Lower leg skin (tissue), 4 donors: ENCODE data around the gene CHML. TPM values are rescaled to one million over a fixed set of nuclear protein-coding genes. Genes with fewer than 3 reads are reported as not detected.

Experiments used
- DNase-seq, 2 donors: peaks; one replicate each; pipeline ENCODE4 v3.0.0-alpha.2; 2019; ENCODE audit warnings: low spot score in 2 of 2
- H3K4me3 ChIP-seq: fragments of 200-600 bp; sonication (generic); 2 replicates; pipeline ENCODE4 v1.5.1; 2017; ENCODE audit warnings: mild to moderate bottlenecking, low read depth; ENCODE audit not compliant: poor library complexity, severe bottlenecking
- POLR2A ChIP-seq, 2 donors: fragments of 450-650 bp; IDR thresholded peaks; one replicate each; pipeline ENCODE4 v1.6.1; 2016 to 2017; ENCODE audit warnings: antibody characterized with exemption in 2 of 2, mild to moderate bottlenecking in 1 of 2, moderate library complexity in 1 of 2
- WGBS, 2 donors: methylation state at CpG; one replicate each; pipeline ENCODE4 v1.1.5; 2018; 5-methylcytosine and 5-hydroxymethylcytosine counted together
- intact Hi-C: fragments of 100-400 bp; cut with DNase I; formaldehyde crosslinking; loops from one replicate; pipeline ENCODE4 v1.15.0; 2023; ENCODE audit warnings: low total_unique reads
- total RNA-seq, 4 donors: library from RNA; depleted of rRNA; stranded (reverse); fragments of >200 nt; gene quantifications; one replicate each; pipeline ENCODE4 v1.1.0, GENCODE V29; 2016
- TF ChIP-seq, protein P1 (sequence below), 3 donors: fragments of 450-650 bp; IDR thresholded peaks; one replicate each; pipeline ENCODE4 v1.5.1; 2016; ENCODE audit warnings: antibody characterized with exemption in 3 of 3, mild to moderate bottlenecking in 3 of 3, moderate library complexity in 2 of 3

CHML gene
- total RNA-seq, 4 donors from 2014 or later: 7.5 to 10.6 (median 7.9) TPM

DNA sequence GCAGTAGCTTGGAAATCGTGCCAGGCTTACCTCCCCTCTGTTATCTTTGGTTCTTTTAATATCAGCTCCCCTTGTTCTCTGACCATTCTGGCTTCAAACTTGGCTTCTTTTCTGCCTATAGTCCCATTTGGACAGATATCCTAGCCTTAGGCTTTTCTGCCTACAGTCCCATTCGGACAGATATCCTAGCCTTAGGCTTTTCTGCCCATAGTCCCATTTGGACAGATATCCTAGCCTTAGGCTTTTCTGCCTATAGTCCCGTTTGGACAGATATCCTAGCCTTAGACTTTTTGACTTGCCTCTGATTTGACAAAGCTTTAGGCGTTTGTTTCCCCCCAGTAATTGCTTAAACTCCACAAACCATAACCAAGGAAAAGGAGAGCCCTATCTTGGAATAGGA lies 25.6 kb downstream of the CHML start:
- no peak for TF ChIP-seq POLR2A (IDR thresholded peaks at IDR 0.05)
- TF ChIP-seq, protein P1, sequence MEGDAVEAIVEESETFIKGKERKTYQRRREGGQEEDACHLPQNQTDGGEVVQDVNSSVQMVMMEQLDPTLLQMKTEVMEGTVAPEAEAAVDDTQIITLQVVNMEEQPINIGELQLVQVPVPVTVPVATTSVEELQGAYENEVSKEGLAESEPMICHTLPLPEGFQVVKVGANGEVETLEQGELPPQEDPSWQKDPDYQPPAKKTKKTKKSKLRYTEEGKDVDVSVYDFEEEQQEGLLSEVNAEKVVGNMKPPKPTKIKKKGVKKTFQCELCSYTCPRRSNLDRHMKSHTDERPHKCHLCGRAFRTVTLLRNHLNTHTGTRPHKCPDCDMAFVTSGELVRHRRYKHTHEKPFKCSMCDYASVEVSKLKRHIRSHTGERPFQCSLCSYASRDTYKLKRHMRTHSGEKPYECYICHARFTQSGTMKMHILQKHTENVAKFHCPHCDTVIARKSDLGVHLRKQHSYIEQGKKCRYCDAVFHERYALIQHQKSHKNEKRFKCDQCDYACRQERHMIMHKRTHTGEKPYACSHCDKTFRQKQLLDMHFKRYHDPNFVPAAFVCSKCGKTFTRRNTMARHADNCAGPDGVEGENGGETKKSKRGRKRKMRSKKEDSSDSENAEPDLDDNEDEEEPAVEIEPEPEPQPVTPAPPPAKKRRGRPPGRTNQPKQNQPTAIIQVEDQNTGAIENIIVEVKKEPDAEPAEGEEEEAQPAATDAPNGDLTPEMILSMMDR (IDR thresholded peaks at IDR 0.05): no peak
- H3K4me3 ChIP-seq: no peak overlapping the region
- intact Hi-C loops: loop anchor here (5.0 kb wide), 1 partner anchor 218 kb away; no protein-coding TSS in a partner anchor
- 70 to 73% methylated on average over 4 of the region's 4 CpGs for WGBS, 2 donors
- no peak for DNase-seq

GRCh38 chr1:241614144-241614543 lies 26.0 kb downstream of the CHML start:
- no peak for TF ChIP-seq POLR2A (IDR thresholded peaks at IDR 0.05)
- TF ChIP-seq, protein P1 (IDR thresholded peaks at IDR 0.05): no peak
- intact Hi-C loops: loop anchor here (5.0 kb wide), 1 partner anchor 218 kb away; no protein-coding TSS in a partner anchor

DNA sequence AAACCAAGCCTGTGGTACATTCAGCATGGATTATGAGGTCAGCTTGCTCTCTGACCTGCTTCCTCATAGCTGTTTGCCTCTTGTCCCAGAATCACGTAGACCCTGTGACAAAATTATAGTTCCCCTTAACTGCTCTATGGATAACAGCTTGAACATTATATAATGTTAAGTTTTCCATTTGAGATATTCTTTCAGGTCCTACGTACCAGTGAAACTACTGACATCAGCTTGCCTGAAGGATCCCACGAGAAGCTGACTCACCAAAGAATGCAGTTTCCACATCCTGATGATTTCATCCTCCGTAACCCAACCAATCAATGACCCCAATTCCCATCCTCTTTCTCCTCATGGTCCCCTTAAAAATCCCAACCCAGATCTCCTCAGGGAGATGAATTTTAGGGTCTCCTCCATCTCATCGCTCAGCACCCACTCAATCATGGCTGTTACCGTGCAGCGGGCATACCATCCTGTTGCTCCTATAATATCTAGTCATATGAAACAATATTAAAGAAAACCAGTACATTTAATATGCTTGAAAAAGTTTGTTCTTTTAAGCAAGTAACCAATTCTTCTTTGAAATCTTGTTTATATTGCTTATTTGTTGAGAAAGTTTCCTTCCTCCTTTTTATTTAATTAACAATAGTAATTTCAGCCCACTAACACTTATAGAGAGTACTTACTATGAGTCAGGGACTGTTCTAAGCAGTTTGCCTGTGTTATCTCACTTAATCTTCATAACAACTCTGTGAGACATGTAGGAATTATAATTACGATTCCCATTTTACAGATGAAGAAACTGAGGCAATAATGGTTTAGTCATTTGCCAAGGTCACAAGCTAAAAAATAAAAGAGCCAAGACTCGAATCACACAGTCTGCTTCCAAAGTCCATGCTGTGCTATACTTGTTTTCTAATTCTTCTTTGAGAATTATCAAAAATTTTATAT lies 27.4 kb downstream of the CHML start:
- WGBS, 2 donors: 65 to 71% methylated on average over 9 of the region's 9 CpGs
- TF ChIP-seq, protein P1 (IDR thresholded peaks at IDR 0.05): no peak
- no peak for TF ChIP-seq POLR2A (IDR thresholded peaks at IDR 0.05)

More at GRCh38 chr1:241614144-241614543, 26.0 kb downstream of the CHML start:
- H3K4me3 ChIP-seq: no peak overlapping the region
- no peak for DNase-seq
- WGBS, 2 donors: 89% methylated on average over 4 of the region's 4 CpGs

DNA sequence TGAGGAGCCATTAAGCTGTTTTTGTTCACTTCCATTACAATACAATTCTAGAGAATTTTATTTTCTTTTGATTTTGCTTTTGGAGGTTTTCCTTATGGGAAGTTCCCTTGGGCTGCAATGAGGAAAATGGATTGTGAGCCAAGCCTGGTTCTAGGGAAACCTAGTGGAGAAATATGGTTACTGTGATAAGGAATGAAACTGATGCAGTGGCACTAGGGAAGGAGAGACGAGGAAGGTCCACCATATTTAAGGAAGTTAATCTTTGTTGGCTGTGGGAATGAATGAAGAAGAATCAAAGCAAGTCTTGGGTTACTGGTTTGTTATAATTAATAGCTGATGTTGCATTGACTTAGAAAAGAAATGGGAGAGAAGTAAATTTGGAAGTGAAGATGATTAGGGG lies 28.4 kb downstream of the CHML start:
- intact Hi-C loops: loop anchor here (5.0 kb wide), 1 partner anchor 221 kb away; no protein-coding TSS in a partner anchor
- 79 to 88% methylated on average over 1 of the region's 1 CpG for WGBS, 2 donors

More for the DNA sequence above, 27.4 kb downstream of the CHML start:
- intact Hi-C loops: loop anchor here (5.0 kb wide), 1 partner anchor 219 kb away; no protein-coding TSS in a partner anchor
- H3K4me3 ChIP-seq: no peak overlapping the region
- no peak for DNase-seq

DNA sequence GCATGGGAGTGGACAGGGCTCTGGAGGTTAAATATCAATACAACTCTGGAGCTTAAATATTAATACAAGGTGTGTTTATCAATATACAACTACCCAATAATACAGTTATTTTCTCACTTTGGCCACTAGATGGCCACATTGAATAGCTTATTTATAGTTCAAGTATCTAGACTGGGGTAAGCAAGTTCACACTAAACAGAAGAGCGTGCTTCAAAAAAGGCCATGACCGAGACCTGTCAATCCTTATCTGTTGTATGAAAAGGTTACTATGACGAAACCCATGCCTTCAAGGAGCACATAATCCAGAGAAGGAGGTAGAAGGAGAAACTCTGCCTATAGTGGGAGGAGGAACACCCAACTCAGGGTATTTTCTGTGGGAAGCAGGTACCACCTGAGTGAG lies 29.1 kb downstream of the CHML start:
- TF ChIP-seq, protein P1 (IDR thresholded peaks at IDR 0.05): no peak
- no peak for TF ChIP-seq POLR2A (IDR thresholded peaks at IDR 0.05)
- DNase-seq: no peak
- 3 to 5% methylated on average over 3 of the region's 3 CpGs for WGBS, 2 donors
- intact Hi-C loops: loop anchor here (5.0 kb wide), 1 partner anchor 221 kb away; no protein-coding TSS in a partner anchor
- H3K4me3 ChIP-seq: no peak overlapping the region

More for the DNA sequence above, 28.4 kb downstream of the CHML start:
- TF ChIP-seq, protein P1 (IDR thresholded peaks at IDR 0.05): no peak
- no peak for TF ChIP-seq POLR2A (IDR thresholded peaks at IDR 0.05)
- DNase-seq: no peak
- no peak overlapping the region for H3K4me3 ChIP-seq
